Smooth muscle cell (in vitro differentiated cells): ENCODE measurements around the gene PXDN. TPM values are rescaled to one million over a fixed set of nuclear protein-coding genes. Genes with fewer than 3 reads are reported as not detected.

Experiments used
- DNase-seq: peaks from one replicate; lab custom pipeline; 2025; ENCODE audit not compliant: unreplicated experiment; lab: John Stamatoyannopoulos, UW
- H2AFZ ChIP-seq: fragments of 200-600 bp; sonication (generic); 2 replicates; pipeline ENCODE4 v1.6.0; 2016; ENCODE audit warnings: antibody characterized with exemption, low read depth, mild to moderate bottlenecking
- H3F3A ChIP-seq: fragments of 200-600 bp; sonication (generic); 2 replicates; pipeline ENCODE4 v1.6.0; 2017; ENCODE audit warnings: antibody characterized with exemption, low read depth
- H3K27ac ChIP-seq: fragments of 200-600 bp; sonication (generic); 2 replicates; pipeline ENCODE4 v1.5.1; 2016; ENCODE audit warnings: low read depth, mild to moderate bottlenecking
- H3K27me3 ChIP-seq: fragments of 200-600 bp; sonication (generic); 2 replicates; pipeline ENCODE4 v1.6.1; 2016; ENCODE audit warnings: low read depth, mild to moderate bottlenecking
- H3K36me3 ChIP-seq: fragments of 200-600 bp; sonication (generic); 2 replicates; pipeline ENCODE4 v1.5.1; 2016; ENCODE audit warnings: low read depth
- H3K4me1 ChIP-seq: fragments of 200-600 bp; sonication (generic); 2 replicates; pipeline ENCODE4 v1.5.1; 2016; ENCODE audit warnings: low read depth
- H3K4me2 ChIP-seq: fragments of 200-600 bp; sonication (generic); 2 replicates; pipeline ENCODE4 v1.6.0; 2016; ENCODE audit warnings: mild to moderate bottlenecking
- H3K4me3 ChIP-seq: fragments of 200-600 bp; sonication (generic); 2 replicates; pipeline ENCODE4 v1.5.1; 2016; ENCODE audit warnings: mild to moderate bottlenecking
- H3K79me2 ChIP-seq: fragments of 200-600 bp; sonication (generic); 2 replicates; pipeline ENCODE4 v1.6.0; 2016; ENCODE audit warnings: low read depth, mild to moderate bottlenecking
- H3K9ac ChIP-seq: fragments of 200-600 bp; sonication (generic); 2 replicates; pipeline ENCODE4 v1.6.0; 2016; ENCODE audit warnings: low read depth
- H3K9me3 ChIP-seq: fragments of 200-600 bp; sonication (generic); replicated peaks from 2 replicates; pipeline ENCODE4 v1.5.1; 2016; ENCODE audit warnings: low read depth
- H4K20me1 ChIP-seq: fragments of 200-600 bp; sonication (generic); 2 replicates; pipeline ENCODE4 v1.6.0; 2016; ENCODE audit warnings: low read depth
- CTCF ChIP-seq: fragments of 200-600 bp; sonication (generic); IDR thresholded peaks from 2 replicates; pipeline ENCODE4 v1.5.1; 2017; ENCODE audit warnings: borderline replicate concordance, mild to moderate bottlenecking, antibody characterized with exemption; ENCODE audit not compliant: insufficient read depth, poor library complexity, severe bottlenecking
- WGBS: methylation state at CpG from one replicate; pipeline ENCODE4 v1.1.7; 2016; ENCODE audit warnings: low lambda C conversion rate; 5-methylcytosine and 5-hydroxymethylcytosine counted together
- polyA plus RNA-seq: library from polyadenylated mRNA; unstranded; fragments of >200 nt; fragmentation: Nextera tagmentation; extraction: Ambion mirVana; gene quantifications from 2 replicates; pipeline ENCODE4 v1.2.1, GENCODE V29; 2016
- total RNA-seq: library from RNA; depleted of rRNA; stranded (reverse); fragments of >200 nt; gene quantifications from 2 replicates; pipeline ENCODE4 v1.2.3, GENCODE V29; 2014

The PXDN gene
- total and polyA plus RNA-seq, 2 experiments from 2014 or later = 328 to 333 TPM

- H3K4me1 ChIP-seq = peaks cover 25% of the 10 kb centered on the region
- TF ChIP-seq CTCF = no peak
- no peaks in the 10 kb centered on the region for H3K79me2 ChIP-seq
- 62% methylated on average over 29 of the region's 29 CpGs for WGBS
- DNase-seq = no peak
- H3K4me2 ChIP-seq = peak overlapping the region; percentile 34
- peak overlapping the region; percentile 20 for H3K9ac ChIP-seq
- H3K27me3 ChIP-seq = no peaks in the 10 kb centered on the region
- H3K4me3 ChIP-seq = no peak overlapping the region
- H2AFZ ChIP-seq = no peak overlapping the region
- H3F3A ChIP-seq = peaks cover 22% of the 10 kb centered on the region
- no peaks in the 10 kb centered on the region for H4K20me1 ChIP-seq
- H3K27ac ChIP-seq = peak overlapping the region; percentile 87
- H3K9me3 ChIP-seq = no peaks in the 10 kb centered on the region
- H3K36me3 ChIP-seq = no peaks in the 10 kb centered on the region
Observed at GRCh38 chr2:1594373-1595171, 149.7 kb downstream of the PXDN start.

GRCh38 chr2:1594123-1594372 is 150.3 kb downstream of the PXDN start:
- Histone ChIP-seq H3K27ac (peak overlapping the region; percentile 87), H2AFZ (no peak overlapping the region), H3K4me2 (peak overlapping the region; percentile 34), H3K36me3 (no peaks in the 10 kb centered on the region), H3K9ac (peak overlapping the region; percentile 20), H4K20me1 (no peaks in the 10 kb centered on the region), H3K4me1 (peaks cover 25% of the 10 kb centered on the region), H3K4me3 (no peak overlapping the region), H3K9me3 (no peaks in the 10 kb centered on the region), H3F3A (peaks cover 22% of the 10 kb centered on the region), H3K27me3 (no peaks in the 10 kb centered on the region), H3K79me2 (no peaks in the 10 kb centered on the region)
- WGBS = 0% methylated on average over 6 of the region's 6 CpGs
- no peak for TF ChIP-seq CTCF
- no peak for DNase-seq

GRCh38 chr2:1593371-1594122 is 150.8 kb downstream of the PXDN start:
- no peaks in the 10 kb centered on the region for H3K79me2 ChIP-seq
- no peak for TF ChIP-seq CTCF
- no peaks in the 10 kb centered on the region for H3K36me3 ChIP-seq
- peaks cover 22% of the 10 kb centered on the region for H3F3A ChIP-seq
- peak overlapping the region; percentile 11 for H3K4me2 ChIP-seq
- peak overlapping the region; percentile 20 for H3K9ac ChIP-seq
- H4K20me1 ChIP-seq = no peaks in the 10 kb centered on the region
- H3K27ac ChIP-seq = peak overlapping the region; percentile 87
- DNase-seq = peak; percentile 35
- H3K27me3 ChIP-seq = no peaks in the 10 kb centered on the region
- H3K4me1 ChIP-seq = peaks cover 25% of the 10 kb centered on the region
- 15% methylated on average over 15 of the region's 15 CpGs for WGBS
- no peak overlapping the region for H3K4me3 ChIP-seq
- no peak overlapping the region for H2AFZ ChIP-seq
- no peaks in the 10 kb centered on the region for H3K9me3 ChIP-seq
